Lung microvascular endothelial cell (primary cell): ENCODE measurements around the gene DAB2. TPM values are rescaled to one million over a fixed set of nuclear protein-coding genes. Genes with fewer than 3 reads are reported as not detected.
"Not testable (repeated sequence)": the region's sequence is repeated elsewhere in the genome, so short reads cannot be mapped to it uniquely, and the experiment has no call there.

ENCODE experiments used
- DNase-seq, 2 donors: peaks; one replicate each; pipeline versions ENCODE4 v3.0.0 to v3.0.0-alpha.2; 2010; ENCODE audit warnings: low read depth in 2 of 2
- total RNA-seq: library from RNA; depleted of rRNA; stranded (reverse); fragments of >200 nt; gene quantifications from 2 replicates; pipeline ENCODE4 v1.2.1, GENCODE V29; 2014

DAB2 gene
- total RNA-seq, 1 donor from 2014 or later = 78.8 TPM

DNA sequence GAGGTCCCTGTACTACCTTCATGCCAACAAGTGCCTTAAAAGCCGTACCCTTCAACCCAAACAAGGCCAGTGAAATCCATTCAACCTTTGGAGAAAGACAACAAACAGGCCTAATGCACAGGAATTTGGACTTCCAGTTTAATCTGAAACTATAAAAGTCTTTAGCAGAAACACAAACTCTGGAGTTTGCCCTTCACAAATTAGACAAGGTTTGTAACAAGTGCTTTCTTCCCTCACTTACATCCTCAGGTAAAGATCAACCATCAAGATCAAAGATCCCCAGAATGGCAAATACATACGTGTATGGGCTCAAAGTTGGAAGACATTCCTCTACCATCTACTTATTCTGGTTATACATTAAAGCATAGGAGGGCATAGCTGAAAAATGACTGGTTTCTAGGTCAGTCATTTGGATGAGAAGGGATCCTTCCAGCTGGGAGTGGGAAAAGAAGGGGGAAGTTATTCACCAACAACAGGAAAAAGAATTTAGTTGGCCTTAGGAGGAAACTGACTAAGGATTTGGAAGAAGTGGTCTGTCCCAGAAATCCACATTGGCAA, 2.0 kb downstream of the DAB2 start:
- no peak for DNase-seq

- no peak for DNase-seq
Observed at GRCh38 chr5:39422036-39422606, 2.7 kb downstream of the DAB2 start.

DNA sequence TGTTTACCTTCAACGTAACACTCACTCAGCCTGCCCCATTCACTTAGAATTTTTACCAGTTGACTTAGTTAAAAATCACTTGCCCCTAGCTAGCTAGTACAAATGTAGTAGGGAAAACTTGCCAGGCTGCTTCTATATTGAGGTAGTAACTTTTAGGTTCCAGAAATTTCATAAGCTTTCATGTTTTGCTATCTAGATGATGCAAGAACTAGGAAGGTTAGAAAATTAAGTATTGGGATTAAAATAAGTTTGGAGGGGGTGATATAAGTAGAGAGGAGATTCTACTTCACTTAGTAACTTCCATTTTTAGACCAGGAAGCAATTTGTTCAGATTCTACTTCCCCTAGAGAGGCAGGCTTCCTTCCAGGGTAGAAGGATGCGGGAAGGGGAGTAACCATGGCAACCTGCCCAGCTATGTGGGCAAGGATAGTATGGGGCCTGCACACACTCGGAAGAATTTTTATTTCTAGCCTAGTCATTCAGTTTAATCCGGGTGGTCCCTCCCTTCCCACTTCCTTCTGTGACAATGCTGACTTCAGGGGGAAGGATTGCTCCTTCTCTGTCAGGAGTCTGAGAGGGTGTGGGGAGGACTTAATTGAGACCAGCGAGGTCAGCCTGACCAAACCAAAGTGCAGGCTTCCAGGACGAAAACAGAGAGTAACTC, 4.2 kb downstream of the DAB2 start:
- peak; percentile 59 to 78 for DNase-seq

DNA sequence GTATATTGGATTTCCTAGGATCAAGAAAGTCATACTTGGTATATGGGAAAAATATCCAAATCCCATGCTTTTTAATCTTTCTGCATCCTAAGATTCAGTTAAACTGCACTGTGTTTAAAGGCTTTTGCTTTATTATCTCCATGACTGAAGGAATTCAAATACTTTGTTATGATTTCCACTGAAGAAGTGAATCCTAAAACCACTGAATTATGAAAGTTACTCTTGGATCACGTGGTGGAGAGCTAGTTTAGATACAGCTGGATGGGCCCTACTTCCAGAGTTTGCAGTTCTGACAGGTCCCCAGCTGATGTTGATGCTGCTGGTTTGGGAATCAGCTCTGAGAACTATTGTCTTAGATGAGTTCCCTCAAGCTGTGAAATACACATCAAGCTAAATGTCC, 5.0 kb downstream of the DAB2 start:
- DNase-seq = no peak

DNA sequence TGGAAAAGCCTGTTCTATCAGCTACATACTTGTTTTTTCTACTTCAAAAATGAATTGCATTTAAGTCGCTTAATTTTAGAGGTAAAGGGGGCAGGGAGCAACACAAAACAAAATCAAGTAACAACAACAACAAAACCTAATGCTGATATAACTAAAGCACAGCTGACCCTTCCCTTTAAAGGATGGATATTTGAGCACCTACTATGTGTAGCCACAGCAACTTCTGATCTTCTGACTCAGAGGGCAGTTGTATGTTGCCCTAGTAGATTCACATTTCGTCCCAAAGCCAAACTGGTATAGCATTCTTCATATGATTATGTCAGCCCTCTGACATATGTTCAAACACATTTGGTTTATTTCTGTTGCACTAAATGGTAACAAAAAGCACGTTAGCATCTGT, 6.8 kb downstream of the DAB2 start:
- no peak for DNase-seq

- DNase-seq = no peak
Observed at GRCh38 chr5:39415201-39415600, 9.6 kb downstream of the DAB2 start.

GRCh38 chr5:39414426-39414825, 10.4 kb downstream of the DAB2 start:
- no peak for DNase-seq

GRCh38 chr5:39413771-39414170, 11.0 kb downstream of the DAB2 start:
- no peak for DNase-seq

GRCh38 chr5:39412721-39413394, 11.9 kb downstream of the DAB2 start:
- DNase-seq = no peak

DNA sequence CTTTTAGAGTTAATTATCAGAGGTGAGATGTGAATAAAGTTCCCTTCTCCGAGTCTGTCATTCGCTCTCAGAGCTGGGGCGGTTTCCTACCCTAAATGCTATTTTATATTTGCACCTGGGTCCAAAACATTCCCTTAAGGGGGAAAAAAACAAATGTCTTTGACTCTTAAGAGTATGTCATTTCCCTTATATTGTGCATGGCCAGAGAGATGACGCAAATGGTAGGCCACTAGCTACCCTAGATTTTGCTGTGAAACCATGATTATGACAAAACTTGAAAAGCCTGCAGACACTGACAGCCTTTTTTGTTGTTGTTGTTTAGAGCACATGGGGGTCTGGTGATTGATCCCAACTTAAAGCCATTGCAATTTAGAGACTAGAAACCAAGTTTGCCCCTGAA, 12.8 kb downstream of the DAB2 start:
- peak in 1 of 2 donors; percentile 51 for DNase-seq

DNA sequence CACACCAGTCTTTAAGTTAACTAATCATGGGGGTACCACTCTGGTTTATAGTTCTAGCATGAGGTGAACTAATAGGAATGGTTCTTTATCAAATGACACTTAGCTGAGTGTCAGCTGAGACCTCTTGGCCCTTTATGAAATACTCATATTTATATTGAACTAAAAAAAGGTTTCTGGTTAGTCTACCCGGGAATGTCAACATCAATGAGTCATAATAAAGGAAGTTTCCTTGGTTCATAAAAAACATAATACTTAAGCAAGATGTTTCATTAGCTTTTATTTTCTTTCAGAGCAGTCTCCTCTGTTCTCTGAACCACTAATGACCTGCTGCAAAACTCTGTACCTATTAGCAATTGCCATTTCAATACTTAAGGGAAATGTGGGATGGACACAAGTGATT, 13.7 kb downstream of the DAB2 start:
- peak in 1 of 2 donors; percentile 81 for DNase-seq

DNA sequence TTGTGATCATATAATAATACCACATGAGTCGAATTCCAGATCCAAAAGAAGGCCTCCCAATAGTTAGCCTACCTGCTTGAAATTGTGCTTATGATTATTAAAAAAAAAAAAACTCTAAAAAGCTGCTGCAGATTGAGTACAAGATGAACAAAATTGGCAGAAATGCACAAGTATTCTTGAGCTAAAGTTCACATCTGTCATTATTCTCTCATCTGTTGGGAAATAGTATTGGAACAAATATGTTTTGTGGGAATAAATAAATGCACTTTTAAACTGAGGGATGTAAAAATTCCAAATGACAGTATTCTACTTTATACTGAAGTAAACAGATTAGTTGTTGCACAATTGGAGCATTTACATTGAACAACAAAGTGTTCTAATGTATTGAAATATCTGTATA, 15.7 kb downstream of the DAB2 start:
- DNase-seq = no peak

DNA sequence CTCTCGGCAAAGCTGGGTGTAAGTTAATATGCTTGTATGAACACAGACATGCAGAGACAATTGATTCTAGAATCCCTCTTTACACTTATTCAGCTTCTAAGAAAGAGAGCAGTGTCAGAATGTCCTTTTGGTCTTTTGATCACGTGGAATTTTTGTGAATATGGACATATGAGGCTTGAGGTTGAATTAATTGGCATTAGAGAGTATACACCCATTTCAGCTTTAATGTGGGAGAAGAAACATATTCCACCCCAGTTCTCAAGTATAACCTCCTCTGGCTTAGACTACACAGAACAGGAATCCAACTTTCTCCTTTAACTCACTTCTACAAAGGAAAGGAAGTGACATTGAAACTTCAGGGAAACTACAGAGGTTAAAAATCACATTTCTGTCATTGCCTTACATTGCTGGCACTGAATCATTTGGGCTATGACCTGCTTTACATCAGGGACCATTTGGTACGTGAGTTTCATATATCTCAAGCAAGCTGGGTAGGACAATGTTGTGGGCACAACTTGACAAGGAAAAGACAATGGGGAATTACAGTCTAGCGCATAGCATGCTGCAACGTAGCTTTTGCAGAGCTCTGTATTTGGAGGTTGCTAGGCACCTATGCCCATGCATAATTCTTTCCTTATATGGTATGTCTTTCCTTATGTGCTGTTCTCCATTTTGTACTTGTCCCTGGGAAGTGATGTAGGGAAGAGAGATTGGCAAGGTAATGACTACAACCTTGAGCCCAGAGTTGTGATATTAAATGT, 19.5 kb downstream of the DAB2 start:
- no peak for DNase-seq

GRCh38 chr5:39403761-39404160, 21.0 kb downstream of the DAB2 start:
- not testable (repeated sequence) for DNase-seq

DNA sequence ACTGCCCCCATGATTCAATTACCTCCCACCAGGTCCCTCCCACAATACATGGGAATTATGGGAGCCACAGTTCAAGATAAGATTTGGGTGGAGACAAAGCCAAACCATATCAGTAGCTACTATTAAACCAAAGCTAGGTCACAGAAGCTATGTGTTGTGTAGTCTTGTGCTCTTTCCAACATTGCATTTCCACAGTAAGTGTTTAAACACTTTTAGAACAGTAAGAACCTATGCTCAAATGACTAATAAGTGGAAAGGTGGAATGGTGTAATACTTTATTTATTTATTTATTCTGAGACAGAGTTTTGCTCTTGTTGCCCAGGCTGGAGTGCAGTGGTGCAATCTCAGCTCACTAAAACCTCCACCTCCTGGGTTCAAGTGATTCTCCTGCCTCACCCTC, 22.6 kb downstream of the DAB2 start:
- DNase-seq = not testable (repeated sequence)

DNA sequence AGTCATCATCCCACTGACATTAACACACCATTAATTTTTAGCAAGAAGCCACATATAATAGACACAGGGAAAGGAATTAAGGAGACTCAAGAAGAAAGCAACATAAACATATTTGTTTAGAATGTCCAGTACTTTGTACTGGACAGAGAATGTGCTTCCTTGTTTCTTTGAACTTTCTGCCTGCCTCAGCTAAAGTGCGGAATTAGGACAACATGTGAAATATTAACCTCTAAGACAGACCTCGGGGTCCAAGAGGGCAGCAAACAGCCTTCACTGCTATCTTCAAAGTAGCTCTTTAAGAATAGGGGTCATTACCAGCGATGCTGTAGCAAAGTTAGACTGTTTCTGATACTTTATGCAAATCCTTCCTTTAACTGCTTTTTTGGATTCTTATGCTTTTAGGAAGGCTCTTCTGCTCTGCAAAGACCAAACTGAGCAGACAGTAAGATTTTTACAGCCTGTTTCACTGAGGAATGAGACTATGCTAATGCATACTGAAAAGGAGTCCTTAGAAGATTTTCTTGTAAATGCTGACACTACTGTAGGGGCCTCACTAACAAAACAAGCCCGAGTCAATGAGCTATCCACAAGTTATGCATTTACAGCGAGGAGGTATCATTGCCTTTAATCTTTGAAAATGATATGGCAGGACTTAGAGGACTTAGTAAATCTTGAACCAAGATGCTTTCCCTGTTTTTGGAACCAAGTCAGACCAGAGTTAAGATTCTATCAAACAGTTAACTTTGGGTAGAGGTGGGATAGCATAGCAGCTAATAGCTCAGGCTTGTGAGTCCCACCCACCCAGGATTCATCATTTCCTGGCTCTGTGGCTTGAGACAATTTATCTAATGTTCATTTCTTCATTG, 23.8 kb downstream of the DAB2 start:
- DNase-seq = no peak

GRCh38 chr5:39399135-39400036, 25.4 kb downstream of the DAB2 start:
- peak in 1 of 2 donors; percentile 92 for DNase-seq

GRCh38 chr5:39396843-39397242, 27.9 kb downstream of the DAB2 start:
- no peak for DNase-seq

GRCh38 chr5:39395521-39395920, 29.3 kb downstream of the DAB2 start:
- no peak for DNase-seq

- peak; percentile 93 for DNase-seq
Observed at GRCh38 chr5:39394946-39395345, 29.8 kb downstream of the DAB2 start.
